GM12892 (cell line): ENCODE measurements around the gene NCBP3.

ENCODE experiments used
- POLR2A ChIP-seq: IDR thresholded peaks from 2 replicates; pipeline ENCODE4 v1.6.1; 2011; ENCODE audit warnings: low read depth, low read length, control low read depth
- POLR2AphosphoS5 ChIP-seq: IDR thresholded peaks from 2 replicates; pipeline ENCODE4 v1.6.1; 2011; ENCODE audit warnings: low read depth, low read length, control low read depth
- TAF1 ChIP-seq: IDR thresholded peaks from 2 replicates; pipeline ENCODE4 v1.6.1; 2011; ENCODE audit warnings: low read depth, mild to moderate bottlenecking, control low read depth, low read length, borderline replicate concordance

DNA sequence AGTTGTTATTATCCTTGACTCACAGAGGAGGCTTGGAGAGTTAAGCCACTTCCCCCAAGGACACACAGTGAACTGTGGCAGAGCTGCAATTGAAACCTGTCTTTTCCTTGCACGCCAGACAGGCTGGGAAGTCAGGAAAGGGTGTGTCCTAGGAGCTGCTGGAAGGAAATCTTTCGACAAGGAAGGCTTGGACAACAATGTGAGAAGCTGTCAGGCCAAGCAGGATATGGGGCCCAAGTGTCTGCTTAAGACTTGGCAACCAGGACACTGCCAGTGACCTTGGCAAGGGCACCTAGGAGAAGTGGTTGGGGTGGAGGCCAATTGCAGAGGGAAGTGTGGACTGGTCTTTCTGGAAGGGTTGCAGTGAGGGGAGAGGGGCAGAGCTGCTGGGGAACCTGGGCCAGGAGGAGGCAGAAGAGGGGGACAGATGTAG lies 48.9 kb upstream of the NCBP3 start:
- TF ChIP-seq TAF1 (no peak), POLR2A (no peak), POLR2AphosphoS5 (no peak)
